ENCODE measurements around the gene ACTL8.

Gene ACTL8

DNA sequence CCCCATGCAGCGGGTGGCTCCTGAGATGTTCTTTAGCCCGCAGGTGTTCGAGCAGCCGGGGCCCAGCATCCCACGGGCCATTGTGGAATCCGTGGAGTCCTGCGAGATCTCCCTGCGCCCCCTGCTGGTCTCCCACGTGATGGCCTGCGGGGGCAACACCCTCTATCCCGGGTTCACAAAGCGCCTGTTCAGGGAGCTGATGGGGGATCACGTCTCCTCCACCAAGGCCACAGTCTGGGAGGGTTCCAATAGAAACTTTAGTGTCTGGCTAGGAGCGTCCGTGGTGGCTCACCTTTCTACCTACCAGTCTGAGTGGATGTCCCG, 71.0 kb downstream of the ACTL8 start:
- no peak overlapping the region for H2AFZ ChIP-seq (ENCODE audit: low read depth)
- TF ChIP-seq, protein P1, sequence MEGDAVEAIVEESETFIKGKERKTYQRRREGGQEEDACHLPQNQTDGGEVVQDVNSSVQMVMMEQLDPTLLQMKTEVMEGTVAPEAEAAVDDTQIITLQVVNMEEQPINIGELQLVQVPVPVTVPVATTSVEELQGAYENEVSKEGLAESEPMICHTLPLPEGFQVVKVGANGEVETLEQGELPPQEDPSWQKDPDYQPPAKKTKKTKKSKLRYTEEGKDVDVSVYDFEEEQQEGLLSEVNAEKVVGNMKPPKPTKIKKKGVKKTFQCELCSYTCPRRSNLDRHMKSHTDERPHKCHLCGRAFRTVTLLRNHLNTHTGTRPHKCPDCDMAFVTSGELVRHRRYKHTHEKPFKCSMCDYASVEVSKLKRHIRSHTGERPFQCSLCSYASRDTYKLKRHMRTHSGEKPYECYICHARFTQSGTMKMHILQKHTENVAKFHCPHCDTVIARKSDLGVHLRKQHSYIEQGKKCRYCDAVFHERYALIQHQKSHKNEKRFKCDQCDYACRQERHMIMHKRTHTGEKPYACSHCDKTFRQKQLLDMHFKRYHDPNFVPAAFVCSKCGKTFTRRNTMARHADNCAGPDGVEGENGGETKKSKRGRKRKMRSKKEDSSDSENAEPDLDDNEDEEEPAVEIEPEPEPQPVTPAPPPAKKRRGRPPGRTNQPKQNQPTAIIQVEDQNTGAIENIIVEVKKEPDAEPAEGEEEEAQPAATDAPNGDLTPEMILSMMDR (conservative IDR thresholded peaks at IDR 0.05; ENCODE audit: low read depth, low read length): peak; percentile 40; the same call in 1 of the 2 replicates
- no peak overlapping the region for H3K4me2 ChIP-seq
- H4K20me1 ChIP-seq (ENCODE audit: insufficient read depth): no peaks in the 10 kb centered on the region
- H3K27ac ChIP-seq: no peak overlapping the region
- H3K4me3 ChIP-seq (IDR thresholded peaks at IDR 0.05; ENCODE audit: insufficient read depth, low read depth, low read length): no peak overlapping the region
- H3K79me2 ChIP-seq (ENCODE audit: insufficient read depth, low read depth): no peaks in the 10 kb centered on the region
- no peaks in the 10 kb centered on the region for H3K36me3 ChIP-seq (ENCODE audit: insufficient read depth)
- H3K4me1 ChIP-seq (ENCODE audit: low read depth, poor library complexity, severe bottlenecking): no peaks in the 10 kb centered on the region
- H3K27me3 ChIP-seq (ENCODE audit: insufficient read depth, low read depth): peaks cover 3% of the 10 kb centered on the region; the same call in 1 of the 2 replicates
- H3K9ac ChIP-seq: no peak overlapping the region

- H3K27ac ChIP-seq: no peak overlapping the region
- H3K27me3 ChIP-seq (ENCODE audit: insufficient read depth, low read depth): no peaks in the 10 kb centered on the region
- no peak overlapping the region for H2AFZ ChIP-seq (ENCODE audit: low read depth)
- H3K79me2 ChIP-seq (ENCODE audit: insufficient read depth, low read depth): no peaks in the 10 kb centered on the region
- TF ChIP-seq, protein P1 (conservative IDR thresholded peaks at IDR 0.05; ENCODE audit: low read depth, low read length): no peak
- no peak overlapping the region for H3K4me2 ChIP-seq
- H3K4me1 ChIP-seq (ENCODE audit: low read depth, poor library complexity, severe bottlenecking): no peaks in the 10 kb centered on the region
- H3K9ac ChIP-seq: no peak overlapping the region
- no peaks in the 10 kb centered on the region for H3K36me3 ChIP-seq (ENCODE audit: insufficient read depth)
- H4K20me1 ChIP-seq (ENCODE audit: insufficient read depth): no peaks in the 10 kb centered on the region
- no peak overlapping the region for H3K4me3 ChIP-seq (IDR thresholded peaks at IDR 0.05; ENCODE audit: insufficient read depth, low read depth, low read length)
These were observed 73.9 kb downstream of the ACTL8 start for GRCh38 chr1:17828991-17829390.

DNA sequence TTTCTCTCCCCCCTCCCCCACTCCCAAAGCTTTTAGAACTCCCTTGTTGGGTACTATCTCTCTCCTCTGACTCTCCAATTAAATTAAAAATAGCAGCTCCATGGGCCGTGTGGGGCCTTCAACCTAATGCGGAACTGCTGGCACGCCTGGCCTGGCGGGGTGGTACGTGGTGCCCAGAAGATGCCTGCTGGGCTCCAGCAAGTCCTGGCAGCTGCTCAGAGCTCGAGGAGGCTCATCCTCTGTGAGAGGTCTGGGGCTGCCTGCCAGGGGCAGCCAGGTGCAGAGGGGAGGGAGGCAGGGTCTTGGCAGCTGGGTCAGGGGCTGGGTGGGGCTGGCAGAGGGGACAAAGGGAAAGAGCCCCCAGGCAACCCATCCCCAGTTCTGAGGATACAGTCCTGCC, 74.4 kb downstream of the ACTL8 start:
- Histone ChIP-seq H3K27me3 (ENCODE audit: insufficient read depth, low read depth) (no peaks in the 10 kb centered on the region), H3K27ac (no peak overlapping the region), H3K9ac (no peak overlapping the region), H2AFZ (ENCODE audit: low read depth) (no peak overlapping the region), H3K4me2 (no peak overlapping the region), H3K4me3 (IDR thresholded peaks at IDR 0.05; ENCODE audit: insufficient read depth, low read depth, low read length) (no peak overlapping the region), H4K20me1 (ENCODE audit: insufficient read depth) (no peaks in the 10 kb centered on the region), H3K4me1 (ENCODE audit: low read depth, poor library complexity, severe bottlenecking) (no peaks in the 10 kb centered on the region), H3K79me2 (ENCODE audit: insufficient read depth, low read depth) (no peaks in the 10 kb centered on the region), H3K36me3 (ENCODE audit: insufficient read depth) (no peaks in the 10 kb centered on the region)
- TF ChIP-seq, protein P1 (conservative IDR thresholded peaks at IDR 0.05; ENCODE audit: low read depth, low read length): no peak

- no peaks in the 10 kb centered on the region; the same call in 1 of the 2 replicates for H3K27me3 ChIP-seq (ENCODE audit: insufficient read depth, low read depth)
- H3K9ac ChIP-seq: no peak overlapping the region
- H2AFZ ChIP-seq (ENCODE audit: low read depth): no peak overlapping the region
- no peaks in the 10 kb centered on the region for H3K4me1 ChIP-seq (ENCODE audit: low read depth, poor library complexity, severe bottlenecking)
- TF ChIP-seq, protein P1 (conservative IDR thresholded peaks at IDR 0.05; ENCODE audit: low read depth, low read length): no peak
- H3K79me2 ChIP-seq (ENCODE audit: insufficient read depth, low read depth): no peaks in the 10 kb centered on the region
- H4K20me1 ChIP-seq (ENCODE audit: insufficient read depth): no peaks in the 10 kb centered on the region
- no peak overlapping the region for H3K27ac ChIP-seq
- no peaks in the 10 kb centered on the region for H3K36me3 ChIP-seq (ENCODE audit: insufficient read depth)
- H3K4me3 ChIP-seq (IDR thresholded peaks at IDR 0.05; ENCODE audit: insufficient read depth, low read depth, low read length): no peak overlapping the region
- no peak overlapping the region for H3K4me2 ChIP-seq
These were observed 76.5 kb downstream of the ACTL8 start for GRCh38 chr1:17831597-17831996.

Measured in KMS-11 (cell line).